Forelimb muscle (tissue), 1 donor: ENCODE measurements around the gene HIP1. TPM values are rescaled to one million over a fixed set of nuclear protein-coding genes. Genes with fewer than 3 reads are reported as not detected.
"Not testable (repeated sequence)": the region's sequence is repeated elsewhere in the genome, so short reads cannot be mapped to it uniquely, and the experiment has no call there.

Experiments used
- DNase-seq: peaks from one replicate; pipeline ENCODE4 v3.0.0-alpha.2; 2013; ENCODE audit warnings: low read depth
- polyA plus RNA-seq: library from polyadenylated mRNA; unstranded; fragments of 120-200 nt; gene quantifications from one replicate; pipeline ENCODE4 v1.2.1, GENCODE V29; 2013; ENCODE audit not compliant: insufficient read length

The HIP1 gene
- polyA plus RNA-seq, 1 donor = 21.9 TPM

DNA sequence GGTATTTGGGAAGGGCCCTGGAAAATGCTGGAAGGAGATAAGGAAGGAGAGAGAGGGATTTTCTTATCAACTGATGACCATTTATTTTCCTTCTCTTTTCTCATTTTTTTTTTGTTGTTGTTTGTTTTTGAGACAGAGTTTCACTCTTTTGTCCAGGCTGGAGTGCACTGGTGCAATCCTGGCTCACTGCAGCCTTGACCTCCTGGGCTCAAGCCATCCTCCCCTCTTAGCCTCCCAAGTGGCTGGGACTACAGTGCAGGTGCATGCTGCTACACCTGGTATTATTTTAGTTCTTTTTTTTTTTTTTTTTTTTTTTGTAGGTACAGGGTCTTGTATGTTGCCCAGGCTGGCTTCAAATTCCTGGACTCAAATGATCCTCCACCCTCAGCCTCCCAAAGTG is 52.2 kb downstream of the HIP1 start:
- no peak for DNase-seq

DNA sequence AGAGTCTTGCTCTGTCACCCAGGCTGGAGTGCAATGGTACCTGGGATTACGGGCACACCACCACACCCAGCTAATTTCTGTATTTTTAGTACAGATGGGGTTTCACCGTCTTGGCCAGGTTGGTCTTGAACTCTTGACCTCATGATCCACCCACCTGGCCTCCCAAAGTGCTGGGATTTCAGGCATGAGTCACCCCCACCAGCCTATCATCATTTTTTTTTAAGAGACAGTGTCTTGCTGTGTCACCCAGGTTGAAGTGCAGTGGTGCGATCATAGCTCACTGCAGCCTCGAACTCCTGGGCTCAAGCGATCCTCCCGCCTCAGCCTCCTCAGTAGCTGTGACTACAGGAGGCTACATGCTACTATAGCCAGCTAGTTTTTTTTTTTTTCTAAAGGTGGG is 56.7 kb downstream of the HIP1 start:
- DNase-seq = not testable (repeated sequence)

DNA sequence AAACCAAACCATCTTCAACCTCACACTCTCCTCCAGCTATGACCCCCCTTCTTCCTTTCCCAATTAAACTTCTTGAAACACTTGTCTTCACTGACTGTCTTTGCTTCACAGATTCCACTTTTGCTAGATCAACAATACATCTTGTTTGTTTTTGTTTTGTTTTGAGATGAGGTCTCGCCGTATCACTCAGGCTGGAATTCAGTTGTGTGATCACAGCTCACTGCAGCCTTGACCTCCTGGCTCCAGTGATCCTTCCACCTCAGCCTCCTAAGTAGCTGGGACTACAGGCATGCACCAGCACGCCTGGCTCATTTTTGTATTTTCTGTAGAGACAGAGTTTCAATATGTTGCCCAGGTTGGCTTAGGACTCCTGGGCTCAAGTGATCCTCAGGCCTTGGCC is 59.7 kb downstream of the HIP1 start:
- no peak for DNase-seq

GRCh38 chr7:75669579-75669978 is 69.2 kb downstream of the HIP1 start:
- no peak for DNase-seq

GRCh38 chr7:75667938-75668337 is 70.8 kb downstream of the HIP1 start:
- DNase-seq = no peak

- DNase-seq = no peak
Observed at GRCh38 chr7:75663302-75663907, 75.3 kb downstream of the HIP1 start.

DNA sequence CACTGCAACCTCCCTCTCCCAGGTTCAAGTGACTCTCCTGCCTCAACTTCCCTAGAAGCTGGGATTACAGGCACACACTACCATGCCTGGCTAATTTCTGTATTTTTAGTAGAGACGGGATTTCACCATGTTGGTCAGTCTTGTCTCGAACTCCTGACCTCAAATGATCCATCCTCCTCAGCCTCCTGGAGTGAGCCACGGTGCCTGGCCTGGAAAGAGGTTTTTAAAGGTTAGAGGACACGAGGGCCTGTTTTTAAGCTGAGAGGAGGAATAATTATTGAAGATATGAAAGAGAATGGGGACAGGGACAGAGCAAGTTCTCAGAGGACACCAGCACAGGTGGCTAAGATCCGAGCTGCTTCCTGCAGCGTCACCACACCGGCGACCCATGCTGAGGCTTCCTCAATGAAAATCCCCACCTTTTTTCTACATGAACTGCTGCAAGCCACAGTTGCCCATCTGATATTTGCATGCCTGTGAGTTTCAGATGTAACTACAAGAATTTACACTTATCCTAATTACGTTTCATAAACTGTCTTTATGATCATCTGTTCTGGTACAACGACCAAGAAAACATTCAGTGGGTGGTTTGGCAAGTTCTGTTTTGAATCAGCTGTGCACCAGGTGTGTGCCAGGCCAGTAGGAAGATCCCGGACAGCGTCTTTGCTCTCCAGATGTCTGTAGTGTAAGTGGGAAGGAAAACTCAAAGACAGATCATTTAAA is 76.0 kb downstream of the HIP1 start:
- DNase-seq = no peak

DNA sequence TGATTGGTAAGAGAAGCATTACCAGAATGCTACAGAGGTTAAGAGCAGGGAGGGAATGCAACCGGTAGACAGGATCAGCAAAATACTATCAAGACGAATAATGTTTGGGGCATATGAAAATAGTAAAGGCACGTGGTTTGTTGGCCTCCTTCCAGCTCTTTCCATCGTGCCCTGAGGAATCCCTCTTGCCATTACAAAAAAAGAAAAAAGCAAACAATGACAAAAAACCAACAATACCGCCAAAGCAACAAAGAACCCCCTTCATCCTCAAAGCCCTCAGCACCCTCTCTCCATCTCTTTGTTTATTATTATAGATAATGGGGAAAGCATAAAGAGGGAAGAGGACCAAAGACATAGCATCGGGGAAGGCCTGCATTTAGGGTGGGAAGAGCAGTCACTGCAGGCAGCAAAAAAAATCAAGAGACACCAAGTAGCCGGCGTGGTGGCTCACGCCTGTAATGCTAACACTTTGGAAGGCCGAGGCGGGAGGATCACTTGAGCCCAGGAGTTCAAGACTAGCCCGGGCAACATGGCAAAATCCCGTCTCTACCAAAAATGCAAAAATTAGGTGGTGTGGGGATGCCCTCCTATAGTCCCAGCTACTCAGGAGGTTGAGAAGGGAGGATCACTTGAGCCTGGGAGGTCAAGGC is 78.0 kb downstream of the HIP1 start:
- no peak for DNase-seq

- DNase-seq = no peak
Observed at GRCh38 chr7:75658802-75659201, 79.9 kb downstream of the HIP1 start.

- no peak for DNase-seq
Observed at GRCh38 chr7:75658369-75658768, 80.4 kb downstream of the HIP1 start.

DNA sequence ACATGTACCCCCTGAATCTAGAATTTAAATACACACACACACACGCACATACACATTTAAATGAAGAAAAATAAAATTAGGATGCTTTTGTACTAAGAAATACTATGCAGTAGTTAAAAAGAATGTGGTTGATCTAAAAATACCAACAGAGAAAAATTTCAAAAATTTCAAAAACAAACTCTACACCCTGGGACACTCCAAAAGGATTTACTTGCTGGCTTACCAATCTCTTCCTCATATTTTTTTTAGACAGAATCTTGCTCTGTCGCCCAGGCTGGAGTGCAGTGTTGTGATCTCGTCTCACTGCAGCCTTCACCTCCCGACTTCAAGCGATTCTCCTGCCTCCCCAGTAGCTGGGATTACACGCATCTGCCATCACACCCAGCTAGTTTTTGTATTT is 80.9 kb downstream of the HIP1 start:
- DNase-seq = no peak

GRCh38 chr7:75656740-75657139 is 82.0 kb downstream of the HIP1 start:
- DNase-seq = no peak

GRCh38 chr7:75655536-75655935 is 83.2 kb downstream of the HIP1 start:
- DNase-seq = no peak

DNA sequence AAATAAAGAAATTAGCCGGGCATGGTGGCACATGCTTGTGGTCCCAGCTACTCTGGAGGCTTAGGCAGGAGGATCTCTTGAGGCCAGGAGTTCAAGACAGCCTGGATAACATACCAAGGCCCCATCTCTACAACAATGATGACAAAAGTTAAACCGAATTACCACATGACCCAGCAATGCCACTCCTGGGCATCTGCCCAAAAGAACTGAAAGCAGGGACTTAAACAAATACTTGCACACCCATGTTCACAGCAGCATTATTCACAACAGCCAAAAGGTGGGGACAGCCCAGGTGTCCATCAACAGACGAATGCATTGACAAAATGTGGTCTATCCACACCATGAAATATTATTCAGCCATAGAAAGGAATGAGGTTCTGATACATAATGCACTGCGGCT is 83.9 kb downstream of the HIP1 start:
- no peak for DNase-seq

DNA sequence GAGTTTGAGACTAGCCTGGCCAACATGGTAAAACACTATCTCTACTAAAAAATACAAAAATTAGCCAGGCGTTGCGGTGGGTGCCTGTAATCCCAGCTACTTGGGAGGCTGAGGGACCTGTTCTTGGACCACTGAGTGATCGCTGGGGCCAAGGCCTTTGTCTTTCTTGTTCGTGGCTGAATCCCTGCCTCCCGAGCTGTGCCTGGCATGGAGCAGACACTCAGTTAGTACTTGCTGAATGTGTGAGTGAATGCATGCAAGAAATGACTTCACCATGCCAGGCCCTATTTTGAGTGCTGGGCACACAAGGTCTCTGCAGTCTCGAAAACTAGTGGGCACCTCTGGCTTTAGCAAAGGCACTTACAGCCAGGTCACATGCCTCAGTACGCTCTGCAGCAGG is 85.1 kb downstream of the HIP1 start:
- no peak for DNase-seq

GRCh38 chr7:75652788-75653187 is 86.0 kb downstream of the HIP1 start:
- DNase-seq = no peak

GRCh38 chr7:75650681-75651080 is 88.1 kb downstream of the HIP1 start:
- DNase-seq = no peak

DNA sequence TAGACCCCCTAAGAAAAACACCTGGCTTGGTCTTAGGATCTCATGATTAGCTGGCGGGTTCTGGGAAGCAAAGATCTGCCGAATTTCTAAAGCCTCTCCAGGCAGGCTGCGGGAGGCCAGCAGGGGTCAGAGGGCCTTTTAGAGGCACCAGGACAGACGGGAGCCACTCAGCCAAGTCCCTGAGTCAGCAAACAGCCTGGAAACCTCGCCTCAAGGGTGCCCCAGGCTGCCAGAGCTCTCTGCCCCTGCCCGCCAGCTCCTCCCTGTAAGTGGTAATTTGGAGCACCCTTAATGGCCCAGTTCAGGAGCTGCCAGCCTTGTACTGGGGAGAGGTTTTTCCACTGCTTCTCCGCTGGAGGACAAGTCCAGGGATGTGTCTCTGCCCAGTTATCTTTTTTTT is 88.7 kb downstream of the HIP1 start:
- DNase-seq = no peak

DNA sequence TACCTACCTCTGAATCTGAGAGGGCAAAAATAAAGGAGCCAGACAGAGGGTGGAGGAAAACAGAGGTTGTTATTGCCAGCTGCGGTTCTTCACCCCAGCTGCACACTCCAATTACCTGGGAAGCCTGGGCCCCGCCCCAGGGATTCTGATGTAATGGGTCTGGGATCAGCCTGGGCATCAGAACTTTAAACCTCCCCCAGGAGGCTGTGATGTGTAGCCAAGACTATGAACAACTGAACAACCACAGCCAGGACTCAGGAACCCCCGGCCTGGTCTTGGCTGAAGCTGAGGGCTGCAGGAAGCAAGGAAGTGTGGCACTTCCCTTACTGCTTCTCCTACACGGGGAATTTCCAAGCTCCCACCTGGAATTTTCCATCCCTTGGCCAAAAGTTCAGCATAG is 89.3 kb downstream of the HIP1 start:
- no peak for DNase-seq

DNA sequence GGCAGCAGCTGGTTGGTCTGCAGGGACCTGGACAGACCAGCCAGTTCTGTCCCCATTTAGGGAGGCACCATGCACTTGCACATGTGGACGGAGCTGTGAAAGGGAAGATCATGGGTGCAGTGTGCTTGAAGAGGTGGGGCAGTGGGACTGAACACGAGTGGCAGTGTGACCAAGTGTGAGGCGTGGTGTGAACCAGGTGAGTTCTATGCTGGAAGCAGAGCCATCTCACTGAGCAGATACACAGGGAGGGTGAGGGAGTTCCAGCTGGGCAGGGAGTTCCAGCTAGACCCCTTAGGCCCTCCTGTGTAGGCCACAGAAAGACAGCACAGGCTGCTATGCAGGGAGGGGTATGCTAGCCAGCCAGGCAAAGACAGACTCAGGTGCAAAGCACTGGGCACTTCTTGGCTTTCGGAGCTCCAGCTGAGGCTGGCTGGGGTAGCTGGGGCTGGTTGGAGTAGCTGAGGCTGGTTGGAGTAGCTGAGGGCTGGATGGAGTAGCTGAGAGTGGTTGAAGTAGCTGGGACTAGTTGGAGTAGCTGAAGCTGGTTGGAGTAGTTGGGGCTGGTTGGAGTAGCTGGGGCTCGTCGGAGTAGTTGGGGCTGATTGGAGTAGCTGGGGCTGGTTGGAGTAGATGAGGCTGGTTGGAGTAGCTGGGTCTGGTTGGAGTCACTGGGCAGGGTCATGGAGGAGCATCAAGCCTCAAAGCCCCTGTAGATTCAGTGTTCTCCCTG is 90.9 kb downstream of the HIP1 start:
- DNase-seq = no peak

DNA sequence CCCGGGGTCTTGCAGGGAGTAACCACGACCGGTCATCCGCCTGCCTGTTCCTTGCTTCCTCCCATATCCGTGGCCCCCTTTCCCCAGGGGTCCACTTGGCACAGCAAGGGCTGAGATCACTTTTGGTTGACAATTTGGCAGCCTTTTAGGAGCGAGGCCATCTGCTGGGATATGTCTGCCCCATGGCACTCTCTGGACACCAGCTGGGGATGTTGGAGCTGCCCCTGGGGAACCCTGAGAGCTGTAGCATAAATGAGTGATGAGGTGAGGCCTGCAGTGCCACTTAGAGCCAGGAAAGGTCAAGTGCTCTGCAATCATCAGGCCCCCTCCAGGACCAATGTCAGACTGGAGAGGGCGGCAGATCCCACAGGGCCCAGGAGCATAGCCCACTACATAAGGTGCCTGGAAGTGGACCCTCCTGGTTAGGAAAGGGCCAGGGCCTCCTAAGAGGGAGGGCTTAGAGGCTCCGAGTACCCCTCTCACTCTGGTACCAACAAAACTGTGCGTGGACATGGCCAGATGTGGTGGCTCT is 92.1 kb downstream of the HIP1 start:
- DNase-seq = no peak

GRCh38 chr7:75645570-75645969 is 93.2 kb downstream of the HIP1 start:
- DNase-seq = no peak
